ENCODE measurements around the gene DCTN4. TPM values are rescaled to one million over a fixed set of nuclear protein-coding genes. Genes with fewer than 3 reads are reported as not detected.

DCTN4 gene
- total RNA-seq, 1 donor from 2014 or later: 49.8 TPM

- Mint-ChIP-seq H3K9me3 (no peaks in the 10 kb centered on the region), H3K36me3 (ENCODE audit: low read depth) (peaks cover 30% of the 10 kb centered on the region), H3K27ac (no peak within 1 kb of the TSS), H3K4me1 (peaks cover 6% of the 10 kb centered on the region), H3K4me3 (no peak within 1 kb of the TSS), H3K27me3 (no peaks in the 10 kb centered on the region)
- ATAC-seq (ENCODE audit: low read depth) (peak; percentile 95), DNase-seq (peak; percentile 84)
- CTCF ChIA-PET: interaction anchor here (0.7 to 3.2 kb wide), 9 partner anchors 8 to 464 kb away, joined by 3 to 22 read pairs (median 4); no protein-coding TSS in a partner anchor
- POLR2A ChIA-PET: interaction anchor here (0.6 to 2.0 kb wide), 18 partner anchors 12 to 1071 kb away, joined by 3 to 25 read pairs (median 6); partner anchors contain the start of genes CD74, DCTN4, G3BP1 and GM2A
- intact Hi-C loops (cut with micrococcal nuclease): loop anchor here (1.0 to 5.0 kb wide), 8 partner anchors 44 to 457 kb away; partner anchors contain the start of genes ANXA6 and RPS14
- TF ChIP-seq, protein P1, sequence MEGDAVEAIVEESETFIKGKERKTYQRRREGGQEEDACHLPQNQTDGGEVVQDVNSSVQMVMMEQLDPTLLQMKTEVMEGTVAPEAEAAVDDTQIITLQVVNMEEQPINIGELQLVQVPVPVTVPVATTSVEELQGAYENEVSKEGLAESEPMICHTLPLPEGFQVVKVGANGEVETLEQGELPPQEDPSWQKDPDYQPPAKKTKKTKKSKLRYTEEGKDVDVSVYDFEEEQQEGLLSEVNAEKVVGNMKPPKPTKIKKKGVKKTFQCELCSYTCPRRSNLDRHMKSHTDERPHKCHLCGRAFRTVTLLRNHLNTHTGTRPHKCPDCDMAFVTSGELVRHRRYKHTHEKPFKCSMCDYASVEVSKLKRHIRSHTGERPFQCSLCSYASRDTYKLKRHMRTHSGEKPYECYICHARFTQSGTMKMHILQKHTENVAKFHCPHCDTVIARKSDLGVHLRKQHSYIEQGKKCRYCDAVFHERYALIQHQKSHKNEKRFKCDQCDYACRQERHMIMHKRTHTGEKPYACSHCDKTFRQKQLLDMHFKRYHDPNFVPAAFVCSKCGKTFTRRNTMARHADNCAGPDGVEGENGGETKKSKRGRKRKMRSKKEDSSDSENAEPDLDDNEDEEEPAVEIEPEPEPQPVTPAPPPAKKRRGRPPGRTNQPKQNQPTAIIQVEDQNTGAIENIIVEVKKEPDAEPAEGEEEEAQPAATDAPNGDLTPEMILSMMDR (IDR thresholded peaks at IDR 0.05): no peak
These were observed 58.0 kb downstream of the DCTN4 start, which contains the start of gene RBM22 for GRCh38 chr5:150700594-150701377. Gene RBM22, minus strand, starts transcription at chr5:150701062. Its CDS starts 77 bp downstream, at chr5:150700985.

DNA sequence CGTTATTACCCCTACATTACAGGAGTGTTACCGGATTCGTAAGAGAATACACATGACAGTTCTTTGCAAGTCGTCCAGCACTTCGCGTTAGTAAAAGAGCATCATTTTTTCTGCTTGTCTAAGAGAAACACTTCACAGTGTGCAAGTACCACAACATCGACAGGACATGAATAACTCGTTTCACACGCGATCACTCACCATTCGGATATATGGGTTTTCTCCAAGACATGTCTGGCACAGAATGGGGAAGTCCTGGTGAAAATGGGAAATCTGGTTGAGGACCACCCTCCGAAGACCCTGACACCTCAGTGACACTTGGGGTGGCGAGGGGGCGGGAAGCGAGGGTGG is 58.6 kb downstream of the DCTN4 start:
- Mint-ChIP-seq H3K27me3 (no peaks in the 10 kb centered on the region), H3K4me3 (no peak overlapping the region), H3K4me1 (peaks cover 6% of the 10 kb centered on the region), H3K27ac (no peak overlapping the region), H3K9me3 (no peaks in the 10 kb centered on the region), H3K36me3 (ENCODE audit: low read depth) (peaks cover 36% of the 10 kb centered on the region)
- ATAC-seq (ENCODE audit: low read depth) (no peak), DNase-seq (no peak)
- CTCF ChIA-PET: interaction anchor here (0.7 to 3.2 kb wide), 7 partner anchors 8 to 465 kb away, joined by 3 to 22 read pairs (median 4); no protein-coding TSS in a partner anchor
- intact Hi-C loops (cut with micrococcal nuclease): loop anchor here (1.0 to 5.0 kb wide), 6 partner anchors 43 to 457 kb away; partner anchors contain the start of gene ANXA6
- POLR2A ChIA-PET: interaction anchor here (0.6 to 2.0 kb wide), 18 partner anchors 11 to 1071 kb away, joined by 3 to 25 read pairs (median 6); partner anchors contain the start of genes CD74, DCTN4, G3BP1 and GM2A
- TF ChIP-seq, protein P1 (IDR thresholded peaks at IDR 0.05): no peak

- ChIA-PET POLR2A (no interaction called here), CTCF (no interaction called here)
- Mint-ChIP-seq H3K4me1 (peaks cover 3% of the 10 kb centered on the region), H3K4me3 (no peak overlapping the region), H3K9me3 (no peaks in the 10 kb centered on the region), H3K36me3 (ENCODE audit: low read depth) (peaks cover 87% of the 10 kb centered on the region), H3K27ac (no peak overlapping the region), H3K27me3 (no peaks in the 10 kb centered on the region)
- DNase-seq (no peak), ATAC-seq (ENCODE audit: low read depth) (no peak)
- intact Hi-C loops (cut with micrococcal nuclease): no loop called here
- TF ChIP-seq, protein P1 (IDR thresholded peaks at IDR 0.05): no peak
These were observed 64.2 kb downstream of the DCTN4 start for GRCh38 chr5:150694612-150695011.

GRCh38 chr5:150692276-150692675 is 66.5 kb downstream of the DCTN4 start:
- no peaks in the 10 kb centered on the region for H3K9me3 Mint-ChIP-seq
- no peak overlapping the region for H3K27ac Mint-ChIP-seq
- peaks cover 82% of the 10 kb centered on the region for H3K36me3 Mint-ChIP-seq (ENCODE audit: low read depth)
- ATAC-seq (ENCODE audit: low read depth) (no peak), DNase-seq (no peak)
- TF ChIP-seq, protein P1 (IDR thresholded peaks at IDR 0.05): no peak
- intact Hi-C loops (cut with micrococcal nuclease): no loop called here
- no peak overlapping the region for H3K4me3 Mint-ChIP-seq
- CTCF ChIA-PET: no interaction called here
- H3K27me3 Mint-ChIP-seq: no peaks in the 10 kb centered on the region
- POLR2A ChIA-PET: no interaction called here
- no peaks in the 10 kb centered on the region for H3K4me1 Mint-ChIP-seq

DNA sequence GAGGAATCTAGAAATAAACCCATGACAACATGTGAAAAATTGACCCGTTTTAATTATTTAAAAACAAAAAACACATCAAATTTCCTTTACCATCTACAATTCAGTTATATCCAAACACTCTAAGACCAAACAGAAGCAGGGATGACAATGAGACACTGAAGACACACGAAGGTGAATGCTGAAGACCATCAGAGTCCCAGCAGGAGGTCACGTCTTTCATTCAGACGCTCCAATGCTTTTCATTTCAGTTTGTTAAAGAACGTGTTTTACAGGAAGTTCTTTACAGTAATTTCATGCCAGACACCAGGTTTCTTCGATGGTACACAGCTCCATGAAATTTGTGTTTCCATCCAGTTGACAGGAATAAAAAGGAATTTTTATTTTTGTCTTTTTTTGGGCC is 68.1 kb downstream of the DCTN4 start:
- intact Hi-C loops (cut with micrococcal nuclease): no loop called here
- POLR2A ChIA-PET: interaction anchor here (0.7 kb wide), 2 partner anchors 33 to 136 kb away, joined by 3 to 4 read pairs; no protein-coding TSS in a partner anchor
- Mint-ChIP-seq H3K9me3 (no peaks in the 10 kb centered on the region), H3K4me3 (no peak overlapping the region), H3K36me3 (ENCODE audit: low read depth) (peaks cover 76% of the 10 kb centered on the region), H3K4me1 (no peaks in the 10 kb centered on the region), H3K27me3 (no peaks in the 10 kb centered on the region), H3K27ac (no peak overlapping the region)
- no peak for ATAC-seq (ENCODE audit: low read depth)
- TF ChIP-seq, protein P1 (IDR thresholded peaks at IDR 0.05): no peak
- DNase-seq: no peak
- CTCF ChIA-PET: no interaction called here
